GM10266 (cell line): ENCODE measurements around the gene CCL18.
"Not testable (repeated sequence)": the region's sequence is repeated elsewhere in the genome, so short reads cannot be mapped to it uniquely, and the experiment has no call there.

ENCODE experiments used
- DNase-seq: peaks from one replicate; pipeline ENCODE4 v3.0.0; 2012; ENCODE audit errors: extremely low spot score
- CTCF ChIP-seq: IDR thresholded peaks from 2 replicates; pipeline ENCODE4 v1.5.1; 2012; ENCODE audit warnings: mild to moderate bottlenecking, low read depth; ENCODE audit not compliant: control insufficient read depth, insufficient read depth; ENCODE audit errors: missing control alignments

The CCL18 gene

DNA sequence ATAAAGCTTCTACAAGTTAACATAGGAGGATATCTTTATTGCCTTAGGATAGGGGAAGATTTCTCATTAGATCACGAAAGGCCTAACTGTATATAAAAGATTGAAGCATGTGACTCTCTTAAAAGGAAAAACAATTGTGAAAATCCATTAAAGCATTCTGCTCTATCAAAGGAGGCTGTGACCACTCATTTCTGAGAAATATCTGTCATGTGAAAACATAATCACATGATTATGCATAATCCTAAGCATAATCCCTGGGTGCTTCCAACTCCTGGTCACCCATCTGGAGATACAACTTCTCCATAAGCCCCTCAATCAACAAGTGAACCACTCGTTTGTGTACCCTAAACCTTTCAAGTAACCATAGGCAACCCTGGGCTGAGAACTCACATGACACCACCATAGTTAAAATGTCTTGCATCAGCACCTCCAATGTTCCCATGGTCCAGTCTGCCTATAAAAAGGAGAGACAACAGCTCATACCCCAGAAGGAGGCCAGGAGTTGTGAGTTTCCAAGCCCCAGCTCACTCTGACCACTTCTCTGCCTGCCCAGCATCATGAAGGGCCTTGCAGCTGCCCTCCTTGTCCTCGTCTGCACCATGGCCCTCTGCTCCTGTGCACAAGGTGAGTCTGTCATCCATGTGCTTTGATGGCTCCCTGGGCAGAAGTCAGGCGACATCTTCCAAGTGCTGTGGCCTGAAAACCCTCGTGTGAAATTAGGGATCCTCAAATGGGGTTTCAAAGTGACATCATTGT lies at the start of gene CCL18:
Gene CCL18, plus strand, starts transcription at position 487 of the 756 bp plus-strand sequence. Its CDS starts 71 bp downstream, at position 558.
- DNase-seq: no peak
- no peak for TF ChIP-seq CTCF

- no peak for DNase-seq
- no peak for TF ChIP-seq CTCF
These were observed 49.1 kb upstream of the CCL18 start for GRCh38 chr17:36014946-36015345.

DNA sequence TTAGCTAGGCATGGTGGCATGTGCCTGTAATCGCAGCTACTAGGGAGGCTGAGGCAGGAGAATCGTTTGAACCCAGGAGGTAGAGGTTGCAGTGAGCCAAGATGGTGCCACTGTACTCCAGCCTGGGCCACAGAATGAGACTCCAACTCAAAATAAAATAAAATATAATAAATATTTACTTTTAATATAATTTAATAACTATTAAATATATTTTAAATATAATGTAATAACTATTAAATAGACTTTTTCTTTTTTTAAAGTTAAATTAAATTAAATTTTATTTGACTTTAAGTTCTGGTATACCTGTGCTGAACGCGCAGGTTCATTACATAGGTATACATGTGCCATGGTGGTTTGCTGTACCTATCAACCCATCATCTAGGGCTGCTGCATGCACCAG lies 48.2 kb upstream of the CCL18 start:
- DNase-seq: not testable (repeated sequence)

DNA sequence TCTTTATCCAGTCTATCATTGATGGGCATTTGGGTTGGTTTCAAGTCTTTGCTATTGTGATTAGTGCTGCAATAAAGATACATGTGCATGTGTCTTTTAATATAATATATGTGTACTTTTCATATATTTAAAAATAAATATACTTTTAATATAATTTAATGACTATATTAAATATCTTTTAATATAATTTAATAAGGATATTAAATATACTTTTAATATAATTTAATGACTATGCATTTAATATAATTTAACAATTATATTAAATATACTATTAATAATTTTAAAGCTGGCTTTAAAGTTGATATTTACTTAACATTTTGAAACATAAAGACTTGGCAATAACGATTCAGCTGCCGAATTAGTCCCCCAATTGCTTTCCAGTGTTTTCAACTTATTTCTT lies 47.5 kb upstream of the CCL18 start:
- TF ChIP-seq CTCF: no peak

GRCh38 chr17:36017799-36018198 lies 46.3 kb upstream of the CCL18 start, which contains the start of gene CCL23:
TSS of gene CCL23 (minus strand) at chr17:36017972. CDS start at chr17:36017897, 75 bp downstream.
- no peak for TF ChIP-seq CTCF
- DNase-seq: no peak

More for the DNA sequence above, 47.5 kb upstream of the CCL18 start:
- DNase-seq: no peak

DNA sequence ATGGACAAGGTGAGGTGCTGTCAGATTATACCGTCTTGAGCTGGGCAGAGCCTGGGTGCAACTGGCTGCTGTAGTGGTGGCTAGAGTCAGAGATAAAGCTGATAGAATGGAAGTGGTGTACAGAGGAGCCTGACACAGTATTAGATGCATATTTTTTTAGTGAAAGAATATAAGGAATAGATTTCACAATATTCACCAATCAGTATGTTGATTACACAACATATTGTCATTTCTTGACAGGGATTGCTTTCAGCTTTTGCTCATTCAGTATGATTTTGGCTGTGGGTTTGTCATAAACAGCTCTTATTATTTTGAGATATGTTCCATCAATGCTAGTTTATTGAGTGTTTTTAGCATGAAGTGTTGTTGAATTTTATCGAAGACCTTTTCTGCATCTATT lies 44.6 kb upstream of the CCL18 start:
- no peak for DNase-seq
- no peak for TF ChIP-seq CTCF

DNA sequence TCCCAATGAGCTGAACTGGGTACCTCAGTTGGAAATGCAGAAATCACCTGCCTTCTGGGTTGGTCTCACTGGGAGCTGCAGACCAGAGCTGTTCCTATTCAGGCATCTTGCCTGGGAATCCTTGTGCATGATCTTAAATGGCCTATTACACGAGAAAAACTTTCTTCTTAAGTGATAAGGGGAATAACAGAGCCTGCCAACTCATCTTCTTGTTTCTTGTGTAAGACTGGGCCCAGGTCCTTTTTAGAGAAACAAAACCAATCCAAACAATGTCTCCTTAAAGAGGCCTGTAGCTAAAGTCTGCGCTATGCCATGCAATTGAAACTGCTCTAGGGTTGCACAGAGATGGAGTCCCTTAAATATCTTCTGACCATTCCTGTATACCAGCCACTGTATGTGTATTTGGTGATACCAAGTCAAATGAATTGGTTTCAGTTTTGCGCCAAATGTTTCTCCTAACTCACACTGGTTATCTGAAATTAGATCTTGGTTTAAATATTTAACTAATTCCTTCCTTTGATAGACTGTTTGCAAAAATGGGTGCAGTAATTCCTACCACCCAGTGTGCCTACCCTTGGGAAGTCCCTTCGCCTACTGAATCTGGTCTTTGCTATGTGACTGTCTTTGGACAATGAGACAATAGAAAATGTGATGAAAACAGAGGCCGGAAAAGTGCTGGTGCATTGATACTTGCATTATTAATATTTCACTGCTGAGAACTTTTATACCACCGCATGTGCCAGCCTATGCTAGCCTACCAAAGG lies 39.8 kb upstream of the CCL18 start:
- no peak for TF ChIP-seq CTCF

DNA sequence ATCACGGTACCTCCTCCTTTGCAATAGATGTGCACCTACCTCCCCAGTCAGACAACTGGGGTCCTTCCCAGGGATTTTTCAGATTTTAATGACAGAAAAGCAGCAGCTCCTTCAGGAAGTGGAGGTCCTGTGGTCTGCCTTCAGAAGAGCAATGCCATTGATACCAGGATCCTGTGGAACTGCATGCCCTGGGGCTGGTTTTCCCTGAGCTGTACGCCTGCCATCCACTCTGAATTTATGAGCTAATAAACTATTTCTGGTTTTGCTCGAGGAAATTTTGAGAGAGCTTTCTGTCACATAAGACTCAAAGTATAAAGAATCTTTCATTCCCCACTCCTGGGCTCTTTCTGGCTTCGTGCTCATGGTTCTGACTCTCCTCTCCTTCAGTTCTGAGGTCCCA lies 36.3 kb upstream of the CCL18 start:
- TF ChIP-seq CTCF: no peak
- DNase-seq: no peak

More for the DNA sequence above, 39.8 kb upstream of the CCL18 start:
- DNase-seq: no peak
